OCI-LY1 (cell line): ENCODE data around the gene GSTP1.

Experiments used
- H2AFZ ChIP-seq: fragments of 200-600 bp; sonication (generic), shearing (Covaris generic); 2 replicates; pipeline ENCODE4 v1.6.0; 2014; ENCODE audit warnings: antibody characterized with exemption, mild to moderate bottlenecking, low read length
- H3F3A ChIP-seq: fragments of 200-600 bp; sonication (generic), shearing (Covaris generic); 2 replicates; pipeline ENCODE4 v1.6.0; 2014; ENCODE audit warnings: mild to moderate bottlenecking, antibody characterized with exemption, low read length, moderate library complexity; ENCODE audit not compliant: insufficient read depth
- H3K27ac ChIP-seq: fragments of 200-600 bp; sonication (generic); 2 replicates; pipeline ENCODE4 v1.5.1; 2014; ENCODE audit warnings: low read length, mixed run types, mild to moderate bottlenecking, low read depth; ENCODE audit not compliant: poor library complexity, severe bottlenecking
- H3K27me3 ChIP-seq: fragments of 200-600 bp; sonication (generic); 2 replicates; pipeline ENCODE4 v1.6.0; 2014; ENCODE audit warnings: antibody characterized with exemption, mild to moderate bottlenecking, low read length, moderate library complexity; ENCODE audit not compliant: insufficient read depth
- H3K36me3 ChIP-seq: fragments of 200-600 bp; sonication (generic); 2 replicates; pipeline ENCODE4 v1.6.1; 2014; ENCODE audit warnings: mild to moderate bottlenecking, antibody characterized with exemption, low read length, moderate library complexity, mixed read lengths; ENCODE audit not compliant: insufficient read depth
- H3K4me1 ChIP-seq: fragments of 200-600 bp; sonication (generic); 2 replicates; pipeline ENCODE4 v1.5.1; 2014; ENCODE audit warnings: mild to moderate bottlenecking, low read length, moderate library complexity; ENCODE audit not compliant: insufficient read depth, severe bottlenecking
- H3K4me2 ChIP-seq: fragments of 200-600 bp; sonication (generic), shearing (Covaris generic); 2 replicates; pipeline ENCODE4 v1.6.1; 2014; ENCODE audit warnings: low read length
- H3K4me3 ChIP-seq: fragments of 200-600 bp; sonication (generic); 2 replicates; pipeline ENCODE4 v1.5.1; 2014; ENCODE audit warnings: low read length, low read depth, mild to moderate bottlenecking, mixed read lengths; ENCODE audit not compliant: poor library complexity, severe bottlenecking
- H3K79me2 ChIP-seq: fragments of 200-600 bp; shearing (Covaris generic); 2 replicates; pipeline ENCODE4 v1.6.1; 2016; ENCODE audit warnings: mixed run types, low read length, mixed read lengths; ENCODE audit not compliant: insufficient read depth
- H3K9ac ChIP-seq: fragments of 200-600 bp; sonication (generic), shearing (Covaris generic); 2 replicates; pipeline ENCODE4 v1.6.1; 2014; ENCODE audit warnings: mild to moderate bottlenecking, low read length, mixed read lengths
- H3K9me2 ChIP-seq: fragments of 200-600 bp; sonication (generic), shearing (Covaris generic); 2 replicates; pipeline ENCODE4 v1.6.1; 2014; ENCODE audit warnings: low read depth, mild to moderate bottlenecking, low read length, mixed read lengths
- H3K9me3 ChIP-seq: fragments of 200-600 bp; shearing (Covaris generic); 2 replicates; pipeline ENCODE4 v1.6.1; 2014; ENCODE audit warnings: low read length, mixed read lengths
- H4K20me1 ChIP-seq: fragments of 200-600 bp; sonication (generic), shearing (Covaris generic); 2 replicates; pipeline ENCODE4 v1.6.0; 2016; ENCODE audit warnings: mild to moderate bottlenecking, low read length; ENCODE audit not compliant: insufficient read depth
- CTCF ChIP-seq: fragments of 200-600 bp; sonication (generic), shearing (Covaris generic); IDR thresholded peaks from 2 replicates; pipeline ENCODE4 v1.5.1; 2017; ENCODE audit warnings: mild to moderate bottlenecking, antibody characterized with exemption, low read length, moderate library complexity, mixed read lengths
- EZH2 ChIP-seq: fragments of 200-600 bp; sonication (generic), shearing (Covaris generic); IDR thresholded peaks from 2 replicates; pipeline ENCODE4 v1.8.0; 2017; ENCODE audit warnings: borderline replicate concordance, mixed run types, mild to moderate bottlenecking, antibody characterized with exemption, low read length, moderate library complexity, mixed read lengths

Gene GSTP1

GRCh38 chr11:67605231-67606011 lies 21.8 kb downstream of the GSTP1 start:
- no peak for TF ChIP-seq CTCF
- TF ChIP-seq EZH2, result no peak
- H3F3A ChIP-seq, result no peaks in the 10 kb centered on the region
- peak overlapping the region; percentile 93 for H3K4me2 ChIP-seq
- no peak overlapping the region for H3K4me3 ChIP-seq
- H3K9ac ChIP-seq, result no peak overlapping the region; the same call in 1 of the 2 replicates
- no peaks in the 10 kb centered on the region for H4K20me1 ChIP-seq
- H3K4me1 ChIP-seq, result peaks cover 32% of the 10 kb centered on the region
- H3K27me3 ChIP-seq, result peaks cover 3% of the 10 kb centered on the region; the same call in 1 of the 2 replicates
- H3K9me3 ChIP-seq, result no peaks in the 10 kb centered on the region
- H3K36me3 ChIP-seq, result peaks cover 20% of the 10 kb centered on the region
- H3K79me2 ChIP-seq, result peaks cover 9% of the 10 kb centered on the region; the same call in 1 of the 2 replicates
- no peak overlapping the region for H3K27ac ChIP-seq
- no peak overlapping the region for H2AFZ ChIP-seq
- no peaks in the 10 kb centered on the region for H3K9me2 ChIP-seq

- Histone ChIP-seq H3K4me1 (peaks cover 25% of the 10 kb centered on the region), H3K27me3 (peaks cover 3% of the 10 kb centered on the region; the same call in 1 of the 2 replicates), H3K4me2 (peak overlapping the region; percentile 93), H4K20me1 (no peaks in the 10 kb centered on the region), H3K79me2 (peaks cover 9% of the 10 kb centered on the region; the same call in 1 of the 2 replicates), H3K4me3 (peak overlapping the region; percentile 94), H3K27ac (no peak overlapping the region), H3K9me2 (no peaks in the 10 kb centered on the region), H3K9ac (peak overlapping the region; percentile 90), H3F3A (no peaks in the 10 kb centered on the region), H2AFZ (0 out of 2 replicates have a peak overlapping the region, but pooled peaks have one; percentile 21), H3K36me3 (peaks cover 27% of the 10 kb centered on the region), H3K9me3 (no peaks in the 10 kb centered on the region)
- TF ChIP-seq EZH2, result no peak
- no peak for TF ChIP-seq CTCF
Observed at GRCh38 chr11:67606093-67606491, 22.5 kb downstream of the GSTP1 start.

DNA sequence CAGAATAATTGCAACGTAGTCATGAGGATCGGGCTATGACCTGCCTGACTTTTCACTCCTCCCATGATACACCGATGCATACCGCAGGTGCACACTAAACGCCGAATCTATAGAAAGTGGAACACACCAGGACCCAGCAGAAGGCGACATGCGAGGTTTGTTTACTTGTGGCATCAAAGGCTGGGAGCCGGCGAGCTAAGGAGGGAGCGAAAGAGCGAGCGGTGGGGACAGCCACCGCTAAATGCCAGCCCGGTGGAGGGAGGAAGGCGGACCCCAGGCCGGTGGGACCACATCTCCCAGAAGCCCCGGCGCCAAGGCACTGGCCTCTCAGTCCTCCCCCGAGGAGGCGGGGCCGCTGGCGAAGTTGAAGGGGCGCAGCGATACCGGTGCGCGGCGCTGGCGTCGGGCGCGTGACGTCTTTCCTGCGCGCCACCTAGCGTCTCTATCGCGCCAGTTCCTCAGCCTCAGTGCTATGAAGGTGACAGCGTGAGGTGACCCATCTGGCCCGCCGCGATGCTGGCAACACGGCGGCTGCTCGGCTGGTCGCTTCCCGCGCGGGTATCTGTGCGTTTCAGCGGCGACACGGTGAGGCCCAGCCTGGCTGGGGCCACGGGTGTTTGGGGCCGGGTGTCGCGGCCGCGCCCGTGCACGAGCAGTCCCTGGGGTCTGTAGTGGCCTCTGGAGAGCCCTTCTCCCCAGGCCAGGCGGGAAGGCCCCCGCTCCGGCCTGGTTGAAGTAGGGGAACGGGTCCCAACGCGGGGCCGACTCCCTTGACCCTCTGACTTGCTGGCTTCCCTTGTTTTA lies 23.1 kb downstream of the GSTP1 start, which contains the start of gene NDUFV1:
TSS of gene NDUFV1 (plus strand) at position 445 of the 804 bp plus-strand sequence. CDS start at position 514, 69 bp downstream.
- peaks cover 3% of the 10 kb centered on the region; the same call in 1 of the 2 replicates for H3K27me3 ChIP-seq
- H3K27ac ChIP-seq, result no peak within 1 kb of the TSS
- H3K4me1 ChIP-seq, result peaks cover 23% of the 10 kb centered on the region
- H3K4me2 ChIP-seq, result peak within 1 kb of the TSS; percentile 93
- no peaks in the 10 kb centered on the region for H3K9me3 ChIP-seq
- peaks cover 33% of the 10 kb centered on the region for H3K36me3 ChIP-seq
- no peaks in the 10 kb centered on the region for H3K9me2 ChIP-seq
- peaks cover 9% of the 10 kb centered on the region; the same call in 1 of the 2 replicates for H3K79me2 ChIP-seq
- peak within 1 kb of the TSS; percentile 94 for H3K4me3 ChIP-seq
- no peaks in the 10 kb centered on the region for H4K20me1 ChIP-seq
- peak within 1 kb of the TSS; percentile 90 for H3K9ac ChIP-seq
- TF ChIP-seq CTCF (peak; percentile 54), EZH2 (no peak)
- no peaks in the 10 kb centered on the region for H3F3A ChIP-seq
- 0 out of 2 replicates have a peak within 1 kb of the TSS, but pooled peaks have one; percentile 21 for H2AFZ ChIP-seq
